ENCODE data around the gene IL27RA.

IL27RA gene

GRCh38 chr19:13999085-13999484 lies 32.5 kb upstream of the IL27RA start:
- TF ChIP-seq, protein P1, sequence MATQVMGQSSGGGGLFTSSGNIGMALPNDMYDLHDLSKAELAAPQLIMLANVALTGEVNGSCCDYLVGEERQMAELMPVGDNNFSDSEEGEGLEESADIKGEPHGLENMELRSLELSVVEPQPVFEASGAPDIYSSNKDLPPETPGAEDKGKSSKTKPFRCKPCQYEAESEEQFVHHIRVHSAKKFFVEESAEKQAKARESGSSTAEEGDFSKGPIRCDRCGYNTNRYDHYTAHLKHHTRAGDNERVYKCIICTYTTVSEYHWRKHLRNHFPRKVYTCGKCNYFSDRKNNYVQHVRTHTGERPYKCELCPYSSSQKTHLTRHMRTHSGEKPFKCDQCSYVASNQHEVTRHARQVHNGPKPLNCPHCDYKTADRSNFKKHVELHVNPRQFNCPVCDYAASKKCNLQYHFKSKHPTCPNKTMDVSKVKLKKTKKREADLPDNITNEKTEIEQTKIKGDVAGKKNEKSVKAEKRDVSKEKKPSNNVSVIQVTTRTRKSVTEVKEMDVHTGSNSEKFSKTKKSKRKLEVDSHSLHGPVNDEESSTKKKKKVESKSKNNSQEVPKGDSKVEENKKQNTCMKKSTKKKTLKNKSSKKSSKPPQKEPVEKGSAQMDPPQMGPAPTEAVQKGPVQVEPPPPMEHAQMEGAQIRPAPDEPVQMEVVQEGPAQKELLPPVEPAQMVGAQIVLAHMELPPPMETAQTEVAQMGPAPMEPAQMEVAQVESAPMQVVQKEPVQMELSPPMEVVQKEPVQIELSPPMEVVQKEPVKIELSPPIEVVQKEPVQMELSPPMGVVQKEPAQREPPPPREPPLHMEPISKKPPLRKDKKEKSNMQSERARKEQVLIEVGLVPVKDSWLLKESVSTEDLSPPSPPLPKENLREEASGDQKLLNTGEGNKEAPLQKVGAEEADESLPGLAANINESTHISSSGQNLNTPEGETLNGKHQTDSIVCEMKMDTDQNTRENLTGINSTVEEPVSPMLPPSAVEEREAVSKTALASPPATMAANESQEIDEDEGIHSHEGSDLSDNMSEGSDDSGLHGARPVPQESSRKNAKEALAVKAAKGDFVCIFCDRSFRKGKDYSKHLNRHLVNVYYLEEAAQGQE (IDR thresholded peaks at IDR 0.05; ENCODE audit: low read depth), result no peak
- TF ChIP-seq MAX (IDR thresholded peaks at IDR 0.05), result no peak

DNA sequence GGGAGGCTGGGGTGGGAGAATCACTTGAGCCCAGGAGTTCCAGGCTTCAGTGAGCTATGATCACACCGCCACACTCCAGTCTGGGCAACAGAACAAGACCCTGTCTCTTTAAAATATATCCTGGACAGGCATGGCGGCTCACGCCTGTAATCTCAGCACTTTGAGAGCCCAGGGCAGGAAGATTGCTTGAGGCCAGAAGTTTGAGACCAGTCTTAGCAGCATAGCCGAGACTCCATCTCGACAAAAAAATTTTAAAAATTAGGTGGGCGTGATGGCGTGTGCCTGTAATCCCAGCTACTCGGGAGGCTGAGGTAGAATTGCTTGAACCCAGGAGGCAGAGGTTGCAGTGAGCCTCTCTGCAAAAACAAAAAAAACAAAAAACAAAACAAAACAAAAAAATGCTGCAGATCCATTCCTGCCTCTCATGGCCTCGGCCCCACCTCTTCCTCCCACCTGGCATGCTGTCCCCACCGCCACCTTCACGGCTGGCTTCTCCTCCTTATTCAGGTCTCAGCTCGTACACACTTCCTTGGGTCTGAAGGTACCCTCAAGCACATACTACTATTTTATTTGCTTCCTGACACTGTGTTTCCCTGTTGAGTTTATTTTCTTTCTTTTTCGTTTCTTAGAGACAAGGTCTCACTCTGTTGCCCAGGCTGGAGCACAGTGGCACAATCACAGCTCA lies 30.7 kb upstream of the IL27RA start:
- TF ChIP-seq EP300 (IDR thresholded peaks at IDR 0.05; ENCODE audit: borderline replicate concordance), result no peak
- TF ChIP-seq TCF12 (IDR thresholded peaks at IDR 0.05; ENCODE audit: low read depth), result no peak
- TF ChIP-seq RAD21 (IDR thresholded peaks at IDR 0.05; ENCODE audit: low read depth), result no peak
- no peak for TF ChIP-seq NFIC (IDR thresholded peaks at IDR 0.05)
- no peak for TF ChIP-seq CEBPB (IDR thresholded peaks at IDR 0.05)
- no peak for TF ChIP-seq TEAD4 (IDR thresholded peaks at IDR 0.05)
- TF ChIP-seq TAF1 (IDR thresholded peaks at IDR 0.05; ENCODE audit: low read depth), result no peak
- TF ChIP-seq FOXM1 (IDR thresholded peaks at IDR 0.05; ENCODE audit: borderline replicate concordance, low read depth), result no peak
- TF ChIP-seq, protein P1 (IDR thresholded peaks at IDR 0.05; ENCODE audit: low read depth), result no peak
- TF ChIP-seq YY1 (IDR thresholded peaks at IDR 0.05; ENCODE audit: low read depth), result no peak
- TF ChIP-seq, protein P2, sequence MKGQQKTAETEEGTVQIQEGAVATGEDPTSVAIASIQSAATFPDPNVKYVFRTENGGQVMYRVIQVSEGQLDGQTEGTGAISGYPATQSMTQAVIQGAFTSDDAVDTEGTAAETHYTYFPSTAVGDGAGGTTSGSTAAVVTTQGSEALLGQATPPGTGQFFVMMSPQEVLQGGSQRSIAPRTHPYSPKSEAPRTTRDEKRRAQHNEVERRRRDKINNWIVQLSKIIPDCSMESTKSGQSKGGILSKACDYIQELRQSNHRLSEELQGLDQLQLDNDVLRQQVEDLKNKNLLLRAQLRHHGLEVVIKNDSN (IDR thresholded peaks at IDR 0.05), result no peak
- no peak for TF ChIP-seq CREB1 (IDR thresholded peaks at IDR 0.05; ENCODE audit: low read depth)
- no peak for TF ChIP-seq ZBTB7A (IDR thresholded peaks at IDR 0.05; ENCODE audit: low read depth)
- no peak for TF ChIP-seq MAX (IDR thresholded peaks at IDR 0.05)
- TF ChIP-seq EGR1 (IDR thresholded peaks at IDR 0.05), result no peak

DNA sequence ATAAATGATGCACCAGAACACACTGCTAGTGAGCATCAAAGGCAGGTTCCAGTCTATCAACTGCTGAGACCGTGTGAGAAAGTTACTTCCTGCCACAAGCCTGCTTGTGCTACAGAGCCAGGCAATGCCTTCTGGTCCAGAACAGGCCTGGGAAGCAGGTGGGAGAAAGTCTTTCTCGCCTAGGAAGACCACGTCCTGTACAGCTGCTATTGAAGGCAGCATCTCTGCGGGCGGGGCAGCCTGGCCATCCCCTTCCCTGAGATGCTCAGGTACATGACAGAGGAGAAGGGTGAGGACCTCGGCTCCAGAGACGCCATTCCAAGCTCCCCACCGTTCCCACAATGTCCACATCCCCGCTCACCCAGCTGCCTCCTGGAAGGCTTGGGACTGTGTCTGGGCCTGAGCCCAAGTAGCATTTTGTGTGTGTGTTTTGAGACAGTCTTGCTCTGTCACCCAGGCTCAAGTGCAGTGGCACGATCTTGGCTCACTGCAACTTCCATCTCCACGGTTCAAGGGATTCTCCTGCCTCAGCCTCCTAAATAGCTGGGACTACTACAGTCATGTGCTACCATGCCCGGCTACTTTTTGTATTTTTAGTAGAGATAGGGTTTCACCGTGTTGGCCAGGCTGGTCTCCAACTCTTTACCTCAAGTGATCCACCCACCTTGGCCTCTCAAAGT lies 28.9 kb upstream of the IL27RA start:
- TF ChIP-seq TEAD4 (IDR thresholded peaks at IDR 0.05), result no peak
- TF ChIP-seq MAX (IDR thresholded peaks at IDR 0.05), result no peak
- TF ChIP-seq NFIC (IDR thresholded peaks at IDR 0.05), result no peak
- no peak for TF ChIP-seq ZBTB7A (IDR thresholded peaks at IDR 0.05; ENCODE audit: low read depth)
- no peak for TF ChIP-seq EP300 (IDR thresholded peaks at IDR 0.05; ENCODE audit: borderline replicate concordance)

DNA sequence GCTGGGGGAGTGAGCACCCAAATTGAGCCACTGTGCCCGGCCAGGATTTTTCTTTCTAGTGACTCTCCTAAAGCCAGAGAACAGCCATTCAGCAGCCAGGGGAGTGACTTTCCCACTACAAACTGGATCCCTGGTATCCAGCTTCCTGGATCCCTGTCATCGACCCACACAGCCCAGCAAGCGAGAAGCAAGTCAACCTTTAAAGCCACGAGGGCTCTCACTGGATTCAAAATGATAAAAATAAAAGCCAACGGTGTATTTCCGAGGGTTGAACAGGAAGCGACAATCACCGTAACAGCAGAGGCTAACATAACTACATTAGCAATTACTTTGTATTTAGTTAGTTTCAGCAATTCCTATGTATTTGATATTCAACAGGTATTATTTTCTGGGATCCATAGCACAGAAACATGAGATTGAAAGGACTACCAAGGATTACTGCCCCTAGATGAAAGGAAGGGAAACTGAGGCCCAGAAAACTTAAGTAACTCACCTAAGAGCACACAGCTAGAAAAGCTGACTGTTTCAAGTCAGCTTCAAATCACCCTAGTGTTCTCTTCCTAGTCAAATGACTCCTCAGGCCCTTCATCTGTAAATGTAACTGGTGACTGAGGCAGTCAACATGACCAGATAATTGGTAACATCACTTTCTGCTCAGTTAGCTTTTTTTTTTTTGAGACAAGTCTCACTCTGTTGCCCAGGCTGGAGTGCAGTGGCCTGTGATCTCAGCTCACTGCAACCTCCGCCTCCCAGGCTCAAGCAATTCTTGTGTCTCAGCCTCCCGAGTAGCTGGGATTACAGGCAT lies 28.1 kb upstream of the IL27RA start:
- TF ChIP-seq TAF1 (IDR thresholded peaks at IDR 0.05; ENCODE audit: low read depth), result no peak
- TF ChIP-seq TCF12 (IDR thresholded peaks at IDR 0.05; ENCODE audit: low read depth), result no peak
- TF ChIP-seq RAD21 (IDR thresholded peaks at IDR 0.05; ENCODE audit: low read depth), result no peak
- no peak for TF ChIP-seq TEAD4 (IDR thresholded peaks at IDR 0.05)
- TF ChIP-seq YY1 (IDR thresholded peaks at IDR 0.05; ENCODE audit: low read depth), result no peak
- TF ChIP-seq NFIC (IDR thresholded peaks at IDR 0.05), result no peak
- TF ChIP-seq MAX (IDR thresholded peaks at IDR 0.05), result no peak
- TF ChIP-seq FOXM1 (IDR thresholded peaks at IDR 0.05; ENCODE audit: borderline replicate concordance, low read depth), result no peak
- TF ChIP-seq EGR1 (IDR thresholded peaks at IDR 0.05), result no peak
- TF ChIP-seq, protein P2 (IDR thresholded peaks at IDR 0.05), result no peak
- TF ChIP-seq EP300 (IDR thresholded peaks at IDR 0.05; ENCODE audit: borderline replicate concordance), result no peak
- TF ChIP-seq, protein P1 (IDR thresholded peaks at IDR 0.05; ENCODE audit: low read depth), result no peak
- no peak for TF ChIP-seq CREB1 (IDR thresholded peaks at IDR 0.05; ENCODE audit: low read depth)
